Tongue (tissue), 2 donors: ENCODE results near the gene CBR1. TPM values are rescaled to one million over a fixed set of nuclear protein-coding genes. Genes with fewer than 3 reads are reported as not detected.
A peak's percentile ranks its signal among the peaks of the same experiment; 100 is the strongest.
"Not testable (repeated sequence)": the region's sequence is repeated elsewhere in the genome, so short reads cannot be mapped to it uniquely, and the experiment has no call there.

Experiments used
- DNase-seq: peaks from one replicate; pipeline ENCODE4 v3.0.0-alpha.2; 2015
- total RNA-seq: library from RNA; depleted of rRNA; stranded (reverse); fragments of >200 nt; gene quantifications from one replicate; pipeline ENCODE4 v1.2.3, GENCODE V29; 2014

Gene CBR1
- total RNA-seq, 1 donor from 2014 or later = 49.4 TPM

GRCh38 chr21:36048357-36048756 is 21.5 kb upstream of the CBR1 start:
- no peak for DNase-seq

- no peak for DNase-seq
These were observed 16.7 kb upstream of the CBR1 start for GRCh38 chr21:36052860-36053714.

DNA sequence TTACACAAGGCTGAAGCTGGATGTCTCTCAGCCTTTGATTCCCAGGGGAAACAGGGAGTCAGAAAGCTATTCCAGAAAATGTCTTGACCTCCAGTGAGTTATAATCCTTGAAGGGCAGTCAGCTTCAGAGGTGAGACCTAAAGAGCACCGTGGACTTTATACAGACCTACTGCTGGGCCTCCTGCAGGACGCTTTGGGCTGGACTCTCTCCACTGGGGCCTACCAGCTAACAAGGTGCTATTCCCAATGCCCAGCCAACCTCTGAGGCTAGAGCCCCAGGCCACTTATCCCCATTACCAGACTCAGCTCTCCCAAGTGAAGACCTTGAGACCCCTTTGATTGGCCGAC is 16.1 kb upstream of the CBR1 start:
- DNase-seq = no peak

- DNase-seq = no peak
These were observed 14.3 kb upstream of the CBR1 start for GRCh38 chr21:36055551-36055950.

DNA sequence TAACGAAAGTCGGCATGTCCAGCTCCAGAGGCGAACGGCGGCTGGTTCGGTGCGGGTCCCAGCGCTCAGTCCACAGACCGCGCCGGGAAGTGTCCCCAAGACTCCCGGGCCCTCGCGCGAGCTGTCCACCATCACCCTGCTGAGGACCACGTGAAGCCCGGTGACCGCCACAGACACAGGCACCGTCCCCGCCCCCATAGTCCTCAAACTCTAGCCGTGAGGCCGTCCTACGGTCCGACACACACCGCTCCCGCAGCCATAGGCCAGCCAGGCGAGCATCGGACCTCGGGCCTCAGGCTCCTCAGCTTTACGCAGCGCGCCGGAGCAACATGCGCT is 10.0 kb upstream of the CBR1 start:
- DNase-seq = no peak

DNA sequence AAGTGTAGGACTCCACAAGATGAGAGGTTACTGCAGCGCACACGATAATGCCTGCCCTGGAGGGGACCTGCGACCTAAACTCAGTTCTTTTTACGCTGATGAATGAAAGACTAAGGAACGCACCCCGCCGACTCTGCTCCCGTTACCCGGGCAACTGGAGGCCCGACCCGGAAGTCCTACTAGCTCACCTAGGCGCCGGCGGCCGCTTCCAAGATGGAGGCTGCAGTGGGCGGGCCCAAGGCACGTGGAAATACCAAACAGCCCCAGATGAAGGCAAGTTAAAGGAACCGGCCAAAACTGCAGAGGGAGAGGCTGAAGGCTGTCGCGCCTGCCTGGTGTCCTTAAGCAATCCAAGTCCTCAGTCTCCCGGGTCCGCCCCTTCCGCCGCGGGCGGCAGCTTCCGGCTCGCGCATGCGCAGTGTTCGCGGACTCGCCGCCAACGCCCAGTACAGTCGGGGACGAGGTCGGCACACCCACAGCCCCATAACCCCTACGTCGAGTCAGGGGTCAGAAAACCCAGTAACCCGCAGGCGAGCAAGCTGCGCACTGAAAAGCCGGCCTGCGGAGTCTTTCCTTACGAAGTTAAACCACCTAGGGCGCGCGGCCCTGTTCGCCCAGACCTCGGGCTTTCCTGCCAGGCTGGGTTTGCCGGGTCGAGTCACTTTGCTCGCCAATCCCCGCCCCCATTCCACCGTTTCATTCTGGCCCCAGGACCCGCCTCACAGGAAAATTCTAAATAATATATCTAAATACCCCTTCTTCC is 9.5 kb upstream of the CBR1 start, which contains the start of gene SETD4:
TSS of gene SETD4 (minus strand) at position 368 of the 763 bp plus-strand sequence. CDS start 1,638 bp downstream, outside the sequence.
- peak; percentile 95 for DNase-seq

DNA sequence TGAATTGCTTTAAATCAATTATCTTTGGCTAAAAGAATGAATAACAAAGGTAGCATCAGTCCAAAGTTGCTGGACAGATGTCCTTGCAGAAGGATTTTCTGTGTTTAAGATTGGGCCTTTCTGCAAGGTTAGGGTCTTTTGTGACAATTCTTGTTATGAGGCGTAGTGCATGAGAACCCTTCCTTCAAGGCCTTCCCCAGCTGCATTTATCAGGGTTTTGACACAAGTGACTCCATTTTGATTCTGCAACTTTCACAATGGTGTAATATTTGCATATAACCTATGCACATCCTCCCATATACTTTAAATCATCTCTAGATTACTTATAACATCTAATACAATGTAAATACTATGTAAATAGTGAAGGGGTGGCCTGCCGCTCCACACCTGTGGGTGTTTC is 8.4 kb upstream of the CBR1 start:
- DNase-seq = no peak

- DNase-seq = no peak
These were observed 6.3 kb upstream of the CBR1 start for GRCh38 chr21:36063375-36064084.

GRCh38 chr21:36064085-36064460 is 5.8 kb upstream of the CBR1 start:
- no peak for DNase-seq

DNA sequence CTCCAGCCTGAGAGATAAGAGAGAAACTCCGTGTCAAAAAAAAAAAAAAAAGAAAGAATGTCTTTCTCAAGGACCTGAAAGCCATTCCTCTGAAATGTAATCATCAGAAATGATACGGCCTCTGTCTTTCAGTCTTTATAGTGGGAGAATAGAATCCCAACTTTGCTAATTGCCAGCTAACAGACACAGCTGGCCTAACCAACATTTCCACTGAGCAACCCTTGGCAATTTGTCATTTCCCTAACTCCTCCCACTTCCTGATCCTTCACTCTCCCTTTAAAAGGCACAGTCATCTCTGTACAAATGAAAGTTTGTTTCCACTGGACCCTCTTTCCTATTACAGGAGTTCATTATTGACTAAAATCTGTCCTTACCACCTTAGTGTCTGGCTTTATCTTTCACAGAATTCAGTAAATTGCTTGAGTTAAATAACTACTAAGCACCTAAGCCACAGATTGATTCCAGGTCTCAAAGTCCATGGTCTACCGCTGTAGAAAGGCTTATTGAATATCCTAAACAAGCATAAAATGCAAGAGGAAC is 4.3 kb upstream of the CBR1 start:
- no peak for DNase-seq

- DNase-seq = no peak
These were observed 951 bp upstream of the CBR1 start for GRCh38 chr21:36068748-36069398.

- no peak for DNase-seq
These were observed 1.2 kb downstream of the CBR1 start for GRCh38 chr21:36070999-36071398.

DNA sequence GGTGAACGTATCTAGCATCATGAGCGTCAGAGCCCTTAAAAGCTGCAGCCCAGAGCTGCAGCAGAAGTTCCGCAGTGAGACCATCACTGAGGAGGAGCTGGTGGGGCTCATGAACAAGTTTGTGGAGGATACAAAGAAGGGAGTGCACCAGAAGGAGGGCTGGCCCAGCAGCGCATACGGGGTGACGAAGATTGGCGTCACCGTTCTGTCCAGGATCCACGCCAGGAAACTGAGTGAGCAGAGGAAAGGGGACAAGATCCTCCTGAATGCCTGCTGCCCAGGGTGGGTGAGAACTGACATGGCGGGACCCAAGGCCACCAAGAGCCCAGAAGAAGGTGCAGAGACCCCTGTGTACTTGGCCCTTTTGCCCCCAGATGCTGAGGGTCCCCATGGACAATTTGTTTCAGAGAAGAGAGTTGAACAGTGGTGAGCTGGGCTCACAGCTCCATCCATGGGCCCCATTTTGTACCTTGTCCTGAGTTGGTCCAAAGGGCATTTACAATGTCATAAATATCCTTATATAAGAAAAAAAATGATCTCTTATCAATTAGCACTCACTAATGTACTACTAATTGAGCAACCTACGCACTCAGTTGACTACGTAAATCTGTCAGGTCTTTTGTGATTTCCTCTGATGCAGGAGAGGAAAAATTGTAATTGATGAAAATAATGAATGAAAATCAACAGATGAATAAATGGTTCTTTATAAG is 2.8 kb downstream of the CBR1 start:
- DNase-seq = no peak

DNA sequence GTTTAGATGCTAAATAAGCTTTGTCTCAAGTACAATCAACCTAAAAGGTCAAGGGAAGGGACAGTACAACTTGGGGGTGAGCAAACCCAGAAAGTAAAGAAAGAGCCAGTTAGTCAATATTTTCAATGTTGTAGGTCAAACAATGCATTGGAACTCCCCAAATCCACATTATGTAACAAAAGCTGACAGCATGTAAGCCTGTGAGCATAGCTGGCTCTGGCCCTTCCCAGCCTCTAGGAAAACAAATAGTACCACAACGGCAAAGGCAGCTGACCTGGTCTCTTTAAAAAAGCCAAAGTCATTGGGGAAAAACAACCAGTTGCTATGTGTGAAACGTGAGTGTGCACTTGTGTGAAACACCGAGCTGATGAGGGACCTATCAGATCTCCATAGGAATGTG is 3.4 kb downstream of the CBR1 start:
- DNase-seq = no peak

DNA sequence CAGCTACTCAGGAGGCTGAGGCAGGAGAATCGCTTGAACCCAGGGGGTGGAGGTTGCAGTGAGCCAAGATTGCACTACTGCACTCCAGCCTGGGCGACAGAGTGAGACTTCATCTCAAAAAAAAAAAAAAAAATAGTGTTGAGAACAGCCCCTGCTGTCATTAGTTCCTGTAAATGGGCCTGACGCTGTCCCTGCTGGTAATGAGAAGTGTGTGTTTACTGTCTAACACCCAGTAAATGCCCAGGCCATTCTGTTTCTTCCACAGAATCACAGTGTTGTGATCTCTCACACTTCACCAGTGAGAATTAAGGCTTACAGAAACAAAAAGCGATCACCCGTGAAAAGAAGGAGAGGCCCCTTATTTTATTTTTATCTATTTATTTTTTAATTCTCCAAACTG is 4.1 kb downstream of the CBR1 start:
- DNase-seq = not testable (repeated sequence)

DNA sequence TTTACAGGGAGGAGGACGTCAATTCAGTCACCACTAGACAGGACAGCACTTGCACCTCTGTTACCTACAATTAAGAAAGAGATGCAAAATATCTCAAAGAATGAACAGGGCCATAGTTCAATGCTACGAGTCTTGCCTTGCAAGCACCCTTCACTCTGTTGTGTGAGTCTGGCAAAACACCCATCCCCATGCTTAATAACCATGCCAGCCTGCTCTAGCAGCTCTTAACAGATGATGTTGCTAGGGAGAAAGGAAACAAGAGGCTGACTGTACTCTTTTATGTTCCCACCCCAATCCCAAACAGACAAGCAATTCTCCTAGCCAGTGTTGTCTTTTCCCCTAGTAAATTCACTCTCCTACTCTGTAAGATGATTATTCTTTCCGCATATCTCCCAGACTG is 5.3 kb downstream of the CBR1 start:
- peak; percentile 40 for DNase-seq

- DNase-seq = no peak
These were observed 6.1 kb downstream of the CBR1 start for GRCh38 chr21:36075953-36076352.

- no peak for DNase-seq
These were observed 7.2 kb downstream of the CBR1 start for GRCh38 chr21:36076878-36077655.

GRCh38 chr21:36077758-36078157 is 7.9 kb downstream of the CBR1 start:
- DNase-seq = no peak

- DNase-seq = no peak
These were observed 9.3 kb downstream of the CBR1 start for GRCh38 chr21:36079010-36079649.
